Gastrocnemius medialis (tissue), 4 donors: ENCODE measurements around the gene SEPTIN11. TPM values are rescaled to one million over a fixed set of nuclear protein-coding genes. Genes with fewer than 3 reads are reported as not detected.
A peak's percentile ranks its signal among the peaks of the same experiment; 100 is the strongest.

Experiments
- ATAC-seq, 2 donors: fragments of 150-250 bp; one replicate each; pipeline ENCODE4 v1.9.1; 2016
- DNase-seq, 2 donors: peaks; one replicate each; pipeline ENCODE4 v3.0.0-alpha.2; 2019
- H3K27ac ChIP-seq, 4 donors: fragments of 200-600 bp; sonication (generic); 1 replicate in 1 of 4; 2 replicates in 3 of 4; pipeline ENCODE4 v1.5.1; 2016 to 2018; ENCODE audit warnings: mild to moderate bottlenecking in 2 of 4, moderate library complexity in 1 of 4
- H3K27me3 ChIP-seq, 3 donors: fragments of 200-600 bp; sonication (generic) in 2 of 3; 1 replicate in 1 of 3; 2 replicates in 2 of 3; pipeline versions ENCODE4 v1.5.1 to v1.6.0; 2016 to 2019; ENCODE audit warnings: mild to moderate bottlenecking in 1 of 3, moderate library complexity in 1 of 3
- H3K36me3 ChIP-seq, 2 donors: fragments of 200-600 bp; sonication (generic) in 1 of 2; one replicate each; pipeline ENCODE4 v1.5.1; 2017 to 2018
- H3K4me1 ChIP-seq, 2 donors: fragments of 200-600 bp; sonication (generic) in 1 of 2; one replicate each; pipeline ENCODE4 v1.5.1; 2016 to 2017; ENCODE audit warnings: mild to moderate bottlenecking in 2 of 2
- H3K4me3 ChIP-seq, 4 donors: fragments of 200-600 bp; sonication (generic) in 3 of 4; 1 replicate in 1 of 4; 2 replicates in 3 of 4; pipeline ENCODE4 v1.5.1; 2016 to 2019; ENCODE audit warnings: mild to moderate bottlenecking in 2 of 4
- H3K9me3 ChIP-seq, 3 donors: fragments of 200-600 bp; sonication (generic) in 2 of 3; 1 replicate in 1 of 3; 2 replicates in 2 of 3; pipeline ENCODE4 v1.5.1; 2016 to 2019
- POLR2A ChIP-seq, 2 donors: fragments of 450-650 bp; IDR thresholded peaks; one replicate each; pipeline ENCODE4 v1.6.1; 2017; ENCODE audit warnings: antibody characterized with exemption in 2 of 2, mild to moderate bottlenecking in 2 of 2, moderate library complexity in 2 of 2
- in situ Hi-C, 4 donors: fragments of 200-750 bp; cut with MboI; loops; one replicate each; pipeline versions ENCODE4 v1.15.0 to v1.8.0; 2017; ENCODE audit warnings: low sequenced_read_pairs in 4 of 4
- intact Hi-C: fragments of 100-400 bp; cut with DNase I; formaldehyde crosslinking; loops from one replicate; pipeline ENCODE4 v1.15.1; 2023; ENCODE audit warnings: low total_unique reads
- total RNA-seq, 4 donors: library from RNA; depleted of rRNA; stranded (reverse); fragments of >200 nt; gene quantifications; one replicate each; pipeline versions ENCODE4 v1.1.0 to v1.2.3, GENCODE V29; 2016
- TF ChIP-seq, protein P1 (sequence below), 5 experiments: fragments of 450-650 bp in 3 of 5; fragments of 200-600 bp in 2 of 5; sonication (generic) in 2 of 5; IDR thresholded peaks in 4 of 5; conservative IDR thresholded peaks in 1 of 5; 1 replicate in 4 of 5; 2 replicates in 1 of 5; pipeline ENCODE4 v1.5.1; 2016 to 2019; ENCODE audit warnings: antibody characterized with exemption in 5 of 5, mild to moderate bottlenecking in 3 of 5, moderate library complexity in 3 of 5

SEPTIN11 gene
- total RNA-seq, 4 donors from 2014 or later: 11.3 to 104 (median 47.9) TPM

DNA sequence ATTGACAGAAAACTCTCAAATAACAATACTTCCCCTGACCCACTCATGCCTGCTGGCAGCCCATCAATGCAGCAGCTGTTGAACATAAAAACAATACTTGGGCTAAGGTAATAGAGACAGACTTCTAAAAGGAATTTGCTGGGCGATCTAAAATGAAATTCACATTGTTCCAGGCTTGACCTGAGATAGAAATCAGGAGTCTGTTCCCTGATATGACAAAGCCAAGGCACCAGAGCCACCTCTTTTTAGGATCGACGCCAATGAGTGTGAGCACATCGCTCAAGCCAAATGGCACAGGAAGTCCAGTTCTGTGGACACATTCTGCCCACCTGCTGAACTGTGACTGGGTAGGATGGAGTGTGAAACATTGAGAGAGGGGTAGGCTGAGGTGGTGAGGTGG is 4.9 kb downstream of the SEPTIN11 start:
- H3K36me3 ChIP-seq: no peaks in the 10 kb centered on the region
- intact Hi-C loops (no loop called here), in situ Hi-C loops (loop anchor here in 1 of 4 donors (25.0 kb wide), 1 partner anchor 767 kb away; no protein-coding TSS in a partner anchor)
- H3K4me1 ChIP-seq: peaks cover 21 to 24% of the 10 kb centered on the region in 2 donors
- H3K9me3 ChIP-seq: no peaks in the 10 kb centered on the region
- ATAC-seq (no peak), DNase-seq (no peak)
- peak overlapping the region in 1 of 4 donors; percentile 16 for H3K27ac ChIP-seq
- no peak overlapping the region for H3K4me3 ChIP-seq
- H3K27me3 ChIP-seq: no peaks in the 10 kb centered on the region
- TF ChIP-seq, protein P1, sequence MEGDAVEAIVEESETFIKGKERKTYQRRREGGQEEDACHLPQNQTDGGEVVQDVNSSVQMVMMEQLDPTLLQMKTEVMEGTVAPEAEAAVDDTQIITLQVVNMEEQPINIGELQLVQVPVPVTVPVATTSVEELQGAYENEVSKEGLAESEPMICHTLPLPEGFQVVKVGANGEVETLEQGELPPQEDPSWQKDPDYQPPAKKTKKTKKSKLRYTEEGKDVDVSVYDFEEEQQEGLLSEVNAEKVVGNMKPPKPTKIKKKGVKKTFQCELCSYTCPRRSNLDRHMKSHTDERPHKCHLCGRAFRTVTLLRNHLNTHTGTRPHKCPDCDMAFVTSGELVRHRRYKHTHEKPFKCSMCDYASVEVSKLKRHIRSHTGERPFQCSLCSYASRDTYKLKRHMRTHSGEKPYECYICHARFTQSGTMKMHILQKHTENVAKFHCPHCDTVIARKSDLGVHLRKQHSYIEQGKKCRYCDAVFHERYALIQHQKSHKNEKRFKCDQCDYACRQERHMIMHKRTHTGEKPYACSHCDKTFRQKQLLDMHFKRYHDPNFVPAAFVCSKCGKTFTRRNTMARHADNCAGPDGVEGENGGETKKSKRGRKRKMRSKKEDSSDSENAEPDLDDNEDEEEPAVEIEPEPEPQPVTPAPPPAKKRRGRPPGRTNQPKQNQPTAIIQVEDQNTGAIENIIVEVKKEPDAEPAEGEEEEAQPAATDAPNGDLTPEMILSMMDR (IDR thresholded peaks at IDR 0.05 in 4 of 5, conservative IDR thresholded peaks at IDR 0.05 in 1 of 5): no peak
- no peak for TF ChIP-seq POLR2A (IDR thresholded peaks at IDR 0.05)

DNA sequence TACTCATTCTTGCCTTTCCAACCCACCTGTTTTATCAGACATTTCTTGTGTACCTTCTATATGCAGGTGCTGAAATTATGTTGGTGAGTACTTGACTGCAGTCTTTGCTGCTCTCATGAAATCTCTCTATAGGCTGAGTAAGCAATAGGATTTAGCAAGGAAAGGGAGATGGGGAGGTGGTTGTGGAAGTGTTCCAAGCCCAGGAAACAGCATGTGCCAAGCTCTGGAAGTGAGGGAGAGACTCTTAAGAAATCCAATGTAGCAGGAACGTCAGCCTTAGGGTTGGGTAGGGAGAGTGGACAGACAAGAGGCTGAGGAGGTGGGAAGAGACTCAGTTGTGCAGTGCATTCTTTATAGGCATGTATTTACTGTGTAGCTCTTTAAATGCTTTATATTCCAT is 5.6 kb downstream of the SEPTIN11 start:
- intact Hi-C loops (no loop called here), in situ Hi-C loops (loop anchor here in 1 of 4 donors (25.0 kb wide), 1 partner anchor 768 kb away; no protein-coding TSS in a partner anchor)
- H3K27me3 ChIP-seq: no peaks in the 10 kb centered on the region
- DNase-seq: no peak
- H3K27ac ChIP-seq: peak overlapping the region in 1 of 4 donors; percentile 16
- no peak overlapping the region for H3K4me3 ChIP-seq
- no peaks in the 10 kb centered on the region for H3K36me3 ChIP-seq
- peaks cover 20 to 24% of the 10 kb centered on the region in 2 donors for H3K4me1 ChIP-seq
- H3K9me3 ChIP-seq: no peaks in the 10 kb centered on the region
- no peak for TF ChIP-seq POLR2A (IDR thresholded peaks at IDR 0.05)
- TF ChIP-seq, protein P1 (IDR thresholded peaks at IDR 0.05 in 4 of 5, conservative IDR thresholded peaks at IDR 0.05 in 1 of 5): no peak
- ATAC-seq: no peak

DNA sequence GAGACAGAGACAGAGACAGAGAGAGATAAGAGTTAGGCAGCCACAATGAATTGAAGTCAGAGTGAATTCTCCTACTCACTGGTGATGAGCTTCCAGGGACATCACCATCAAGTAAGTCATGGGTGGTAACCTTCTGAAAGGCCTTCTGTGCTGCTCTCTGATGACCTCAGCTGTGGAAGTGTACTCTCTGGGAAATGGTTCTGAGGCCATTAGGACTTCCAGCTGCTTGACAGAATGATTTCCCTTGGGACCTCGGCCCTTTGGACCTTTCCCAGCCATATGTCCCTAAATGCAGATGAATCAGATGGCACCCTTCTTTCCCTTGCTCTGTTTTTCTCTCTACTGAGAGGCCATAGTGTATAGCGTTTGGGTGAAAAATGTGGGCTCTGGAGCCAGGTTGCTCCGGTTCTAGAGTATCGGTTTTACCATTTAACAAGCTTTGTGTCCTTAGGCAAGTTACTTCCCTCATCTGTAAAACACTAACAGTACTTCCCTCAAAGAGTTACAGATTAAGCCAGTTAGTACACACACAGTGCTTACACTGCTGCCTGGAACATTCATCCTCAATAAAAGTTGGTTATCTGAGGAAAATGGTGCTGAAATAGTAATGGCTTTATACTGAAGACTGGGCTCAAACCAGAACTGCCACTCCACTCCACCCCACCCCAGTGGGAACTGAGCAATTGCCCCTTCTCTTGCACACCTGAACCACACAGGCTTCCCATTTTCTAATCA is 7.6 kb downstream of the SEPTIN11 start:
- peak overlapping the region in 3 of 4 donors; percentile 8 to 39 (median 18) for H3K27ac ChIP-seq
- no peaks in the 10 kb centered on the region for H3K36me3 ChIP-seq
- peaks cover 11 to 12% of the 10 kb centered on the region in 2 donors for H3K4me1 ChIP-seq
- in situ Hi-C loops: loop anchor here in 1 of 4 donors (25.0 kb wide), 1 partner anchor 770 kb away; no protein-coding TSS in a partner anchor
- no peaks in the 10 kb centered on the region for H3K9me3 ChIP-seq
- H3K4me3 ChIP-seq: no peak overlapping the region
- H3K27me3 ChIP-seq: no peaks in the 10 kb centered on the region
- intact Hi-C loops: no loop called here
- DNase-seq (no peak), ATAC-seq (peak; percentile 25 to 54)
- TF ChIP-seq, protein P1 (IDR thresholded peaks at IDR 0.05 in 4 of 5, conservative IDR thresholded peaks at IDR 0.05 in 1 of 5): no peak
- TF ChIP-seq POLR2A (IDR thresholded peaks at IDR 0.05): no peak

DNA sequence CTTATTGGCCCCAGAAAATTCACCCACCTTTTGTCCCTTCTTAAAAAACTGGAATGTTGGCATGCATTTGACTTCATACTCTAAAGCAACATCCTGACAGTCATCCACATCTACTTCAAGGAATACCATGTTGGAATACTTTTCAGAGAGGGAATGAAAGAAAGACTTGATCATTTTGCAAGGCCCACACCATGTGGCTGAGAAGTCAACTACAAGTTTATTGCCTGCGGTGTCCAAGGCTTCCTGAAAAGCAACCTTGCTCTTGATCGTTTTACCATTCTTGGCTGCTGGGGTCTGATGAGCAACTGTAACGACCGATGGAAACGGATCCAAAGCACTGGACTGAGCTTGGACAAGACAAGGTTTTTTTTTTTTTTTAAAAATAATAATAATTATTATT is 9.3 kb downstream of the SEPTIN11 start:
- in situ Hi-C loops (loop anchor here in 1 of 4 donors (25.0 kb wide), 1 partner anchor 772 kb away; no protein-coding TSS in a partner anchor), intact Hi-C loops (no loop called here)
- ATAC-seq (no peak), DNase-seq (no peak)
- Histone ChIP-seq H3K4me1 (peaks cover 11% of the 10 kb centered on the region in 2 donors), H3K27ac (no peak overlapping the region), H3K4me3 (no peak overlapping the region), H3K9me3 (no peaks in the 10 kb centered on the region), H3K36me3 (no peaks in the 10 kb centered on the region), H3K27me3 (no peaks in the 10 kb centered on the region)
- no peak for TF ChIP-seq POLR2A (IDR thresholded peaks at IDR 0.05)
- TF ChIP-seq, protein P1 (IDR thresholded peaks at IDR 0.05 in 4 of 5, conservative IDR thresholded peaks at IDR 0.05 in 1 of 5): no peak
